Neural cell (in vitro differentiated cells): Measurements from ENCODE around the gene ASCC3. TPM values are rescaled to one million over a fixed set of nuclear protein-coding genes. Genes with fewer than 3 reads are reported as not detected.

Source experiments
- H2AFZ ChIP-seq: fragments of 200-600, 300-800 bp; sonication (generic), shearing (Covaris generic); 2 replicates; pipeline ENCODE4 v1.6.0; 2014; ENCODE audit warnings: low read depth, mild to moderate bottlenecking, antibody characterized with exemption, low read length, moderate library complexity
- H3F3A ChIP-seq: fragments of 200-600 bp; shearing (Covaris generic); 2 replicates; pipeline ENCODE4 v1.6.1; 2016; ENCODE audit warnings: mild to moderate bottlenecking, moderate library complexity, mixed read lengths, antibody characterized with exemption, low read length; ENCODE audit not compliant: insufficient read depth, poor library complexity, severe bottlenecking
- H3K27ac ChIP-seq: fragments of 200-600, 300-800 bp; sonication (generic), shearing (Covaris generic); 2 replicates; pipeline ENCODE4 v1.5.1; 2014; ENCODE audit warnings: mild to moderate bottlenecking, low read length, moderate library complexity
- H3K27me3 ChIP-seq: fragments of 300-800, 200-600 bp; sonication (generic), shearing (Covaris generic); 2 replicates; pipeline ENCODE4 v1.6.0; 2014; ENCODE audit warnings: mild to moderate bottlenecking, low read depth, low read length, moderate library complexity; ENCODE audit not compliant: insufficient read depth
- H3K36me3 ChIP-seq: fragments of 300-800, 200-600 bp; sonication (generic), shearing (Covaris generic); 2 replicates; pipeline ENCODE4 v1.5.1; 2014; ENCODE audit warnings: mild to moderate bottlenecking, antibody characterized with exemption, low read length, moderate library complexity; ENCODE audit not compliant: insufficient read depth
- H3K4me2 ChIP-seq: fragments of 300-800, 200-600 bp; sonication (generic), shearing (Covaris generic); 2 replicates; pipeline ENCODE4 v1.6.0; 2014; ENCODE audit warnings: mild to moderate bottlenecking, low read length
- H3K4me3 ChIP-seq: fragments of 300-800, 200-600 bp; sonication (generic), shearing (Covaris generic); 2 replicates; pipeline ENCODE4 v1.5.1; 2014; ENCODE audit warnings: mild to moderate bottlenecking, low read length, moderate library complexity
- H3K79me2 ChIP-seq: fragments of 200-600 bp; shearing (Covaris generic); replicated peaks from 2 replicates; pipeline ENCODE4 v1.6.0; 2014; ENCODE audit warnings: mild to moderate bottlenecking, low read length, moderate library complexity; ENCODE audit not compliant: insufficient read depth
- H3K9ac ChIP-seq: fragments of 300-800, 200-600 bp; sonication (generic), shearing (Covaris generic); 2 replicates; pipeline ENCODE4 v1.6.1; 2016; ENCODE audit warnings: mild to moderate bottlenecking, low read length, mixed read lengths
- H3K9me2 ChIP-seq: fragments of 200-600 bp; shearing (Covaris generic); 2 replicates; pipeline ENCODE4 v1.6.1; 2016; ENCODE audit warnings: mild to moderate bottlenecking, low read length, mixed read lengths; ENCODE audit not compliant: insufficient read depth
- H3K9me3 ChIP-seq: fragments of 200-600, 300-800 bp; sonication (generic), shearing (Covaris generic); 2 replicates; pipeline ENCODE4 v1.6.1; 2016; ENCODE audit warnings: mild to moderate bottlenecking, mixed run types, low read length, moderate library complexity, mixed read lengths
- H4K20me1 ChIP-seq: fragments of 200-600 bp; shearing (Covaris generic); 2 replicates; pipeline ENCODE4 v1.6.1; 2016; ENCODE audit warnings: mild to moderate bottlenecking, mixed run types; ENCODE audit not compliant: insufficient read depth
- EP300 ChIP-seq: fragments of 450-650 bp; conservative IDR thresholded peaks from 2 replicates; pipeline ENCODE4 v1.6.1; 2014; ENCODE audit warnings: antibody characterized with exemption, mild to moderate bottlenecking, moderate library complexity; ENCODE audit not compliant: poor library complexity, severe bottlenecking
- EZH2 ChIP-seq: fragments of 200-600, 300-800 bp; shearing (Covaris generic), sonication (generic); IDR thresholded peaks from 2 replicates; pipeline ENCODE4 v1.6.1; 2014; ENCODE audit warnings: antibody characterized with exemption, low read length, borderline replicate concordance, mild to moderate bottlenecking; ENCODE audit not compliant: insufficient read depth, poor library complexity, severe bottlenecking
- MXI1 ChIP-seq: fragments of 450-650 bp; conservative IDR thresholded peaks from 2 replicates; pipeline ENCODE4 v1.6.1; 2014; ENCODE audit warnings: antibody characterized with exemption, mild to moderate bottlenecking; ENCODE audit not compliant: poor library complexity, severe bottlenecking
- POLR2AphosphoS5 ChIP-seq: IDR thresholded peaks from 2 replicates; pipeline ENCODE4 v1.6.1; 2012
- RAD21 ChIP-seq: fragments of 450-650 bp; conservative IDR thresholded peaks from 2 replicates; pipeline ENCODE4 v1.6.1; 2014; ENCODE audit warnings: antibody characterized with exemption, mild to moderate bottlenecking, moderate library complexity
- REST ChIP-seq: IDR thresholded peaks from 2 replicates; pipeline ENCODE4 v1.6.1; 2012; ENCODE audit warnings: borderline replicate concordance
- SMC3 ChIP-seq: fragments of 450-650 bp; conservative IDR thresholded peaks from 2 replicates; pipeline ENCODE4 v1.6.1; 2014; ENCODE audit warnings: antibody characterized with exemption, mild to moderate bottlenecking, moderate library complexity; ENCODE audit not compliant: poor library complexity
- TAF1 ChIP-seq: IDR thresholded peaks from 2 replicates; pipeline ENCODE4 v1.6.1; 2012; ENCODE audit warnings: low read depth
- polyA plus RNA-seq: library from polyadenylated mRNA; depleted of rRNA; stranded (reverse); fragments of >200 nt; gene quantifications from 2 replicates; pipeline ENCODE4 v1.2.3, GENCODE V29; 2014
- TF ChIP-seq, protein P1 (sequence below): fragments of 450-650 bp; IDR thresholded peaks from 2 replicates; pipeline ENCODE4 v1.5.1; 2014; ENCODE audit warnings: antibody characterized with exemption, mild to moderate bottlenecking, moderate library complexity; ENCODE audit not compliant: poor library complexity, severe bottlenecking

Gene ASCC3
- polyA plus RNA-seq, 1 donor from 2014 or later = 14.9 TPM

GRCh38 chr6:100614933-100615332 lies 266.2 kb downstream of the ASCC3 start:
- no peak for TF ChIP-seq REST
- TF ChIP-seq EP300 = no peak
- TF ChIP-seq MXI1 = no peak
- TF ChIP-seq, protein P1, sequence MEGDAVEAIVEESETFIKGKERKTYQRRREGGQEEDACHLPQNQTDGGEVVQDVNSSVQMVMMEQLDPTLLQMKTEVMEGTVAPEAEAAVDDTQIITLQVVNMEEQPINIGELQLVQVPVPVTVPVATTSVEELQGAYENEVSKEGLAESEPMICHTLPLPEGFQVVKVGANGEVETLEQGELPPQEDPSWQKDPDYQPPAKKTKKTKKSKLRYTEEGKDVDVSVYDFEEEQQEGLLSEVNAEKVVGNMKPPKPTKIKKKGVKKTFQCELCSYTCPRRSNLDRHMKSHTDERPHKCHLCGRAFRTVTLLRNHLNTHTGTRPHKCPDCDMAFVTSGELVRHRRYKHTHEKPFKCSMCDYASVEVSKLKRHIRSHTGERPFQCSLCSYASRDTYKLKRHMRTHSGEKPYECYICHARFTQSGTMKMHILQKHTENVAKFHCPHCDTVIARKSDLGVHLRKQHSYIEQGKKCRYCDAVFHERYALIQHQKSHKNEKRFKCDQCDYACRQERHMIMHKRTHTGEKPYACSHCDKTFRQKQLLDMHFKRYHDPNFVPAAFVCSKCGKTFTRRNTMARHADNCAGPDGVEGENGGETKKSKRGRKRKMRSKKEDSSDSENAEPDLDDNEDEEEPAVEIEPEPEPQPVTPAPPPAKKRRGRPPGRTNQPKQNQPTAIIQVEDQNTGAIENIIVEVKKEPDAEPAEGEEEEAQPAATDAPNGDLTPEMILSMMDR = no peak

DNA sequence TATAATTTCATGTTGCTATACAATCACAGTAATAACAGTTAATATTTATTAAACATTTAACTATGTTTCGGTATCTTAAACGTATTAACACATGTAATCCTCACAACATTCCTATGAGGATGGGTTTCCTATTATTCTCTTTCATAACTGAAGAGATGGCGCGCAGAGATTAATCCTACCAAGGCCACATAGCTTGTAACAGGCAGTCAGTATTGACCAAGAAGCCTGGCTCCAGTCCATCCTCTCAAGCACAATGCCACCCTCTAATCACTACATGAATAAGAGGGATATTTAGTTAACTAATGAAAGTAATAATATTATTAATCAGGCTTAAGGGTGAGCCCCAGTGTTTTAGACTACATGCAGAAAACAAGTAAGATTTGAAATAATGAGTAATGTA lies 266.7 kb downstream of the ASCC3 start:
- Histone ChIP-seq H3K79me2 (no peaks in the 10 kb centered on the region), H3K4me3 (no peak overlapping the region), H3K27me3 (no peaks in the 10 kb centered on the region), H3K36me3 (no peaks in the 10 kb centered on the region), H4K20me1 (no peaks in the 10 kb centered on the region), H2AFZ (no peak overlapping the region), H3F3A (no peaks in the 10 kb centered on the region), H3K9ac (no peak overlapping the region), H3K4me2 (no peak overlapping the region), H3K9me2 (no peaks in the 10 kb centered on the region), H3K27ac (no peak overlapping the region), H3K9me3 (no peaks in the 10 kb centered on the region)
- TF ChIP-seq EZH2 (no peak), SMC3 (no peak), POLR2AphosphoS5 (no peak), TAF1 (no peak), RAD21 (no peak), MXI1 (no peak), REST (no peak), EP300 (no peak)
- TF ChIP-seq, protein P1 = no peak

More at GRCh38 chr6:100614933-100615332, 266.2 kb downstream of the ASCC3 start:
- no peaks in the 10 kb centered on the region for H3K9me2 ChIP-seq
- no peak overlapping the region for H2AFZ ChIP-seq
- H3K36me3 ChIP-seq = no peaks in the 10 kb centered on the region
- no peaks in the 10 kb centered on the region for H3K9me3 ChIP-seq
- H3F3A ChIP-seq = no peaks in the 10 kb centered on the region
- H3K27me3 ChIP-seq = no peaks in the 10 kb centered on the region
- no peak overlapping the region for H3K4me3 ChIP-seq
- no peaks in the 10 kb centered on the region for H4K20me1 ChIP-seq
- H3K79me2 ChIP-seq = no peaks in the 10 kb centered on the region
- no peak overlapping the region for H3K27ac ChIP-seq
- no peak overlapping the region for H3K4me2 ChIP-seq
- H3K9ac ChIP-seq = no peak overlapping the region
